ENCODE results near the gene GPATCH2L.

Gene GPATCH2L

DNA sequence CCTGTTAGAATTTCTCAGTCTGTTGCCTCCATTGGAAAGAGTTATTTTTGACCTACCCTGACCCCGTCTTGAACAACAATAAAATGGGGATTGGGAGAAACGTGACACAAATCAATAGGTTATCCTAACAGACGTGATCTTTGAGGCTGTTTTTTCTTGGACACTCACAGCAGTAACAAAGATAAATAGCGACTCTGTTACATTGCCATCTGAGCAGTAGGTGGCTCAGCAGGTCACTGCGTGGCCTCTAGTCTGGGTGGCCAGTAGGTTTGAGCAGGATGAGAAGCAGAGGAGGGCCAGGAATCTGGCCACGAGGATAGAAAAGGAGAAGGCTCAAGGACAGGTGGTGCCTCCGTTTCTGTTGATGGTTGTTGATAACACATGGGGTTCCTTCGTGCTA is 101.4 kb downstream of the GPATCH2L start:
- TF ChIP-seq, protein P1, sequence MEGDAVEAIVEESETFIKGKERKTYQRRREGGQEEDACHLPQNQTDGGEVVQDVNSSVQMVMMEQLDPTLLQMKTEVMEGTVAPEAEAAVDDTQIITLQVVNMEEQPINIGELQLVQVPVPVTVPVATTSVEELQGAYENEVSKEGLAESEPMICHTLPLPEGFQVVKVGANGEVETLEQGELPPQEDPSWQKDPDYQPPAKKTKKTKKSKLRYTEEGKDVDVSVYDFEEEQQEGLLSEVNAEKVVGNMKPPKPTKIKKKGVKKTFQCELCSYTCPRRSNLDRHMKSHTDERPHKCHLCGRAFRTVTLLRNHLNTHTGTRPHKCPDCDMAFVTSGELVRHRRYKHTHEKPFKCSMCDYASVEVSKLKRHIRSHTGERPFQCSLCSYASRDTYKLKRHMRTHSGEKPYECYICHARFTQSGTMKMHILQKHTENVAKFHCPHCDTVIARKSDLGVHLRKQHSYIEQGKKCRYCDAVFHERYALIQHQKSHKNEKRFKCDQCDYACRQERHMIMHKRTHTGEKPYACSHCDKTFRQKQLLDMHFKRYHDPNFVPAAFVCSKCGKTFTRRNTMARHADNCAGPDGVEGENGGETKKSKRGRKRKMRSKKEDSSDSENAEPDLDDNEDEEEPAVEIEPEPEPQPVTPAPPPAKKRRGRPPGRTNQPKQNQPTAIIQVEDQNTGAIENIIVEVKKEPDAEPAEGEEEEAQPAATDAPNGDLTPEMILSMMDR (IDR thresholded peaks at IDR 0.05; ENCODE audit: control insufficient read depth, extremely low read depth, insufficient read depth): no peak
- no peak for DNase-seq (ENCODE audit: low read depth)
- H3K4me3 ChIP-seq (ENCODE audit: low read depth, low read length): no peak overlapping the region

GRCh38 chr14:76256545-76256944 is 104.8 kb downstream of the GPATCH2L start:
- no peak for DNase-seq (ENCODE audit: low read depth)
- H3K4me3 ChIP-seq (ENCODE audit: low read depth, low read length): no peak overlapping the region
- TF ChIP-seq, protein P1 (IDR thresholded peaks at IDR 0.05; ENCODE audit: control insufficient read depth, extremely low read depth, insufficient read depth): no peak

DNA sequence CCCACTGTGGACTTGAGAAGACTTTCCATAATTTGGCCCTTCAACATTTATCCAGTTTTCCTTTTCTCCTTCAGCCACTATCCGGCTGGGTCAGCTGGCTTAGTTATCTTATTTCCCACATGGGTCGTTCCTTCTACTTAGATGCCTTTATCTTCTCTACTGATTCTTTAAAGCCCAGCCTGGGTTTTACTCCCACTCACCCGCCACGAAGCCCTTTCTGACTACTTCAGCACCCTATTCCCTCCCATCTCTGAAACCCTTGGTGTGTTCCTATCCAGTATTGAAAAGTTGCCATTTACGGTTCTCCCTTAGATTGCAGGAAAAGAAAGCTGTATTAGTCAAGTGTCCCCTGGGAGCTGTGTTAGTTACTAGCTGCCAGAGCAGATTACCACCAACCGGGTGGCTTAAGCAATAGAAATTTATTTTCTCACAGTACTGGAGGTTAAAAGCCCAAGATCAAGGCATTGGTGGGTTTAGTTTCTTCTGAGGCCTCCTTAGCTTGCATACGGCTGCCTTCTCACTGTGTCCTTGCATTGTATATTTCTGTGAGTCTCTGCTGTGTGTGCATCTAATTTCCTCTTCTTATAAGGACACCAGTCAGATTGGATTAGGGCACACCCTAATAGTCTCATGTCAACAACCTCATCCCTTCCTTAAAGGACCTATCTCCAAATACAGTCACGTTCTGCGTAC is 105.5 kb downstream of the GPATCH2L start:
- no peak overlapping the region for H3K4me3 ChIP-seq (ENCODE audit: low read depth, low read length)
- DNase-seq (ENCODE audit: low read depth): no peak
- TF ChIP-seq, protein P1 (IDR thresholded peaks at IDR 0.05; ENCODE audit: control insufficient read depth, extremely low read depth, insufficient read depth): no peak

DNA sequence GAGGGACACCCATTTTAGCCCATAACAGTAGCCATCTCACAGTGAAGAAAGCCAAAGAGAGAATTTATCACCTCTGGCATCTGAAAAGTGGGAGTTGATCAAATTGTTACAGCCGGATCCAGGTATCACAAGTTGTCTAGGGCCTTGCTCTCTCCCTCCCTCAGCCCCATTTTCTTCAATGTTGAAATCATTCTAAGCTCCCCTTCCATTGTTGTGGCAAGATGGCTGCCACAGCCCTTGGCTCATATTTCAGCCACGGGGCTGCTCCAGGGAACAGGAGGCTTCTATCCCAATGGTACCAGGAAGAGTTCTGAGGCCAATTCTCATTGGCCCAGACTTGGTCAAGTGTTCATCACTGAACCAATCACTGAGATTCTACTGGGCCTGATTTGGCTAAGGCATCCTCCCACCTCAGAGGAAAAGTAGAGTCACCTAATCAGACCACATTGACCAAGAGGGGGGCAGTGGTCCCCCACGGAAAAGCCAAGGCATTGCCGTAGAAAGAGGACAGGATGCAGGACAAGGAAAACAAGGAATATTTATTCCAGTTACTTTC is 106.2 kb downstream of the GPATCH2L start:
- no peak for DNase-seq (ENCODE audit: low read depth)
- TF ChIP-seq, protein P1 (IDR thresholded peaks at IDR 0.05; ENCODE audit: control insufficient read depth, extremely low read depth, insufficient read depth): no peak
- H3K4me3 ChIP-seq (ENCODE audit: low read depth, low read length): no peak overlapping the region

GRCh38 chr14:76259029-76259735 is 107.5 kb downstream of the GPATCH2L start:
- no peak overlapping the region for H3K4me3 ChIP-seq (ENCODE audit: low read depth, low read length)

GRCh38 chr14:76260749-76261148 is 109.0 kb downstream of the GPATCH2L start:
- TF ChIP-seq, protein P1 (IDR thresholded peaks at IDR 0.05; ENCODE audit: control insufficient read depth, extremely low read depth, insufficient read depth): no peak
- no peak overlapping the region for H3K4me3 ChIP-seq (ENCODE audit: low read depth, low read length)
- no peak for DNase-seq (ENCODE audit: low read depth)

More at GRCh38 chr14:76259029-76259735, 107.5 kb downstream of the GPATCH2L start:
- no peak for DNase-seq (ENCODE audit: low read depth)
- TF ChIP-seq, protein P1 (IDR thresholded peaks at IDR 0.05; ENCODE audit: control insufficient read depth, extremely low read depth, insufficient read depth): no peak

Measured in LNCaP clone FGC (cell line).